AG04450 (cell line): ENCODE data around the gene DSCAML1. TPM values are rescaled to one million over a fixed set of nuclear protein-coding genes. Genes with fewer than 3 reads are reported as not detected.

Experiments
- CTCF ChIA-PET: fragments of 300-600, 350-600 bp; formaldehyde crosslinking; extraction: SDS; loops from one replicate; lab custom pipeline; 2022; ENCODE audit warnings: antibody characterized with exemption, inconsistent platforms; lab: Charles Lee
- POLR2A ChIA-PET: fragments of 350-600 bp; formaldehyde crosslinking; extraction: SDS; loops from one replicate; lab custom pipeline; 2021; ENCODE audit warnings: antibody characterized with exemption, inconsistent platforms; lab: Yijun Ruan, JAX
- DNase-seq: peaks from one replicate; pipeline ENCODE4 v3.0.0-alpha.2; 2011; ENCODE audit warnings: low read depth, low spot score
- H3K27ac ChIP-seq: one replicate; pipeline ENCODE4 v1.5.1; 2012; ENCODE audit warnings: low read depth, low read length, control low read depth
- H3K27me3 ChIP-seq: one replicate; pipeline ENCODE4 v1.6.0; 2012; ENCODE audit warnings: low read length; ENCODE audit not compliant: control insufficient read depth, insufficient read depth
- H3K4me3 ChIP-seq: 2 replicates; pipeline ENCODE4 v1.5.1; 2011; ENCODE audit warnings: mild to moderate bottlenecking, low read depth, low read length, control low read depth
- H3K9me3 ChIP-seq: 2 replicates; pipeline ENCODE4 v1.5.1; 2012; ENCODE audit warnings: low read length; ENCODE audit not compliant: control insufficient read depth, insufficient read depth
- polyA plus RNA-seq: library from polyadenylated mRNA; depleted of rRNA; stranded (reverse); fragments of >200 nt; gene quantifications from 2 replicates; pipeline ENCODE4 v1.2.3, GENCODE V29; 2011
- TF ChIP-seq, protein P1 (sequence below): IDR thresholded peaks from 2 replicates; pipeline ENCODE4 v1.5.1; 2011; ENCODE audit warnings: low read depth, low read length, control low read depth, inconsistent platforms

Gene DSCAML1
- polyA plus RNA-seq, 1 experiment = not detected

DNA sequence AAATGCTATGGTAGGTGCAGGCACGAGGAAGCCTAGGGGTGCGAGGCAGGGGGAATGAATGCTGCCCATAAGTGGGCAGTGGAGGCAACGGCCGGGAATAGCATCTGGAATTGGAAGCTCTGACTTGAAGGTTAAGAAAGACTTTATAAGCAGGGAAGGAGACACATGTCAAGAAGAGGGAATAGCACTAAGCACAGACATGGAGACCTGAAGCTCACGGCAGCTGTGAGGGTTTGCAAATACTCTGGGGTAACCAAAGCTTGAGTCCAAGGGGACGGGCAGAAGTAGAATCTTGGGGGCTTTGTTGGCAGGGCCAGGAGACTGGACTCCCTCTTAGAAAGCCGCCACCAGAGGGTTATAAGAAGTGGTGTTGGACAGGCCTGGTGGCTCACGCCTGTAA, 356.8 kb downstream of the DSCAML1 start:
- Histone ChIP-seq H3K9me3 (no peaks in the 10 kb centered on the region), H3K4me3 (no peak overlapping the region), H3K27ac (no peak overlapping the region), H3K27me3 (peaks cover 38% of the 10 kb centered on the region)
- CTCF ChIA-PET = no interaction called here
- no peak for DNase-seq
- POLR2A ChIA-PET = no interaction called here
- TF ChIP-seq, protein P1, sequence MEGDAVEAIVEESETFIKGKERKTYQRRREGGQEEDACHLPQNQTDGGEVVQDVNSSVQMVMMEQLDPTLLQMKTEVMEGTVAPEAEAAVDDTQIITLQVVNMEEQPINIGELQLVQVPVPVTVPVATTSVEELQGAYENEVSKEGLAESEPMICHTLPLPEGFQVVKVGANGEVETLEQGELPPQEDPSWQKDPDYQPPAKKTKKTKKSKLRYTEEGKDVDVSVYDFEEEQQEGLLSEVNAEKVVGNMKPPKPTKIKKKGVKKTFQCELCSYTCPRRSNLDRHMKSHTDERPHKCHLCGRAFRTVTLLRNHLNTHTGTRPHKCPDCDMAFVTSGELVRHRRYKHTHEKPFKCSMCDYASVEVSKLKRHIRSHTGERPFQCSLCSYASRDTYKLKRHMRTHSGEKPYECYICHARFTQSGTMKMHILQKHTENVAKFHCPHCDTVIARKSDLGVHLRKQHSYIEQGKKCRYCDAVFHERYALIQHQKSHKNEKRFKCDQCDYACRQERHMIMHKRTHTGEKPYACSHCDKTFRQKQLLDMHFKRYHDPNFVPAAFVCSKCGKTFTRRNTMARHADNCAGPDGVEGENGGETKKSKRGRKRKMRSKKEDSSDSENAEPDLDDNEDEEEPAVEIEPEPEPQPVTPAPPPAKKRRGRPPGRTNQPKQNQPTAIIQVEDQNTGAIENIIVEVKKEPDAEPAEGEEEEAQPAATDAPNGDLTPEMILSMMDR = no peak

DNA sequence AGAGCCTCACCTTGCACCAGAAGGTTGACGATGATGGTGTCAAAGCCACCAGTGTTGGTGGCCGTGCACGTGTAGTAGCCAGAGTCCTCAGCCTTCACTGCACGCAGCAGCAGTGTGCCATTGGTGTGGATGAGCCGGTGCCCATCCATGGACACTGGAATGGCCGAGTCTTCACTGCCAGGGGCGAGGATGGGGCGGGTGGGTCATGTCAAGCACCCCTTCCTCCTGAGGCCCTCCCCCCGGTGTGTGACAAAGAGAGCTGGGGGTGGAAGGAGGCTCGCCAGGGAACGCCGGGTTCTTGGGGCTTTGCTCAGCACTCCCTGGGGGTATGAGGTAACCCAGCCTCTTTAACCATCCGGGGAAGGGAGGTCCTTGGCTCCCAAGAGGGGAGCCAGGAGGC, 357.8 kb downstream of the DSCAML1 start:
- H3K9me3 ChIP-seq = no peaks in the 10 kb centered on the region
- H3K27ac ChIP-seq = no peak overlapping the region
- no peak overlapping the region for H3K4me3 ChIP-seq
- ChIA-PET POLR2A (no interaction called here), CTCF (interaction anchor here (1.1 kb wide), 1 partner anchor 13 kb away, joined by 5 read pairs; no protein-coding TSS in a partner anchor)
- no peak for DNase-seq
- TF ChIP-seq, protein P1 = no peak
- peaks cover 30% of the 10 kb centered on the region for H3K27me3 ChIP-seq

DNA sequence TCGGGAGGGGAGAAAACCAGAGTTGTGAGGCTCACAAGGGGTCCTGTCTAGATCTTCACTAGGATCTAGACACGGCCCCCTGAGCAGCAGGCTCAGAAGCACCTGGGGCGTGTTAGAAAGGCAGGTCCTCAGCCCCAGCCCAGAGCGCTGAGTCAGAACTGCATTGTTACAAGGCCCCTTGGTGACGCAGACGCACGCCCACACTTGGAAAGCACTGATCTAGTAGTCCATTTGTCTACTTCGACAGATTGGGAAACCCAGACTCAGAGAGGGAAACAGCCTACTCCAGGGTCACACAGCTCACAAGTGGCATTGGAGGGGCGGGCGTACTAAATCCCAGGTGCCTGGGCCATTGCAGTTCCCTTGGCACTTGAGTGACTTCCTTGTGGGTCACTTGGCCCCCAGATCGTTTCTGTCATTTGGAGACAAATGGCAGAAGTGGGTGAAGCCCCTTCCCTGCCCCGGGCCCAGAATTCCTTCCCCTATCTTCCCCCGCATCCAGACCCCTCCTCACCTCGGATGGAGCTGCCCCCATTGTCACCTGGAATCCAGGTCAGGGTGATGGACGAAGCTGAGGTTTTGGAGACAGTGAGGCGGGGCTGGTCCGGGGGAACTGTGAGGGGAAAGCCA, 358.5 kb downstream of the DSCAML1 start:
- CTCF ChIA-PET = interaction anchor here (1.1 kb wide), 1 partner anchor 12 kb away, joined by 5 read pairs; no protein-coding TSS in a partner anchor

DNA sequence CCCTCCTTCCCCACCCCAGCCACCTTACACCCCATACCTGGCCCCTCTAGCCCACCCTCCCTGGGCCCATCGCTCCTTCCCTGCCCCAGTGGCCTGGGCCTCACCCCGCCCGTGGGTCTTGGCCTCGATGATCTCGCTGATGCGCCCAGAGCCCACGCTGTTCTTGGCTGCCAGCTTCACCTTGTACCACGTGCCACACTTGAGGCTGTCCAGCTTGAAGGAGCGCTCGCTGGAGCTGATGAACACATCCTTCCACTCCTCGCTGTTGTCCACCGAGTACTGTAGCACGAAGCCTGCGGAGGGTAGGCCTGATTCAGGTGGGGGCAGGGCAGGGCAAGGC, 359.3 kb downstream of the DSCAML1 start:
- H3K9me3 ChIP-seq = no peaks in the 10 kb centered on the region
- H3K27me3 ChIP-seq = peaks cover 17% of the 10 kb centered on the region
- TF ChIP-seq, protein P1 = no peak
- H3K4me3 ChIP-seq = no peak overlapping the region
- no peak overlapping the region for H3K27ac ChIP-seq
- no peak for DNase-seq
- ChIA-PET POLR2A (no interaction called here), CTCF (no interaction called here)

More for the DNA sequence above, 358.5 kb downstream of the DSCAML1 start:
- no peak for DNase-seq
- Histone ChIP-seq H3K9me3 (no peaks in the 10 kb centered on the region), H3K27ac (no peak overlapping the region), H3K4me3 (no peak overlapping the region), H3K27me3 (peaks cover 23% of the 10 kb centered on the region)
- POLR2A ChIA-PET = no interaction called here
- TF ChIP-seq, protein P1 = no peak

DNA sequence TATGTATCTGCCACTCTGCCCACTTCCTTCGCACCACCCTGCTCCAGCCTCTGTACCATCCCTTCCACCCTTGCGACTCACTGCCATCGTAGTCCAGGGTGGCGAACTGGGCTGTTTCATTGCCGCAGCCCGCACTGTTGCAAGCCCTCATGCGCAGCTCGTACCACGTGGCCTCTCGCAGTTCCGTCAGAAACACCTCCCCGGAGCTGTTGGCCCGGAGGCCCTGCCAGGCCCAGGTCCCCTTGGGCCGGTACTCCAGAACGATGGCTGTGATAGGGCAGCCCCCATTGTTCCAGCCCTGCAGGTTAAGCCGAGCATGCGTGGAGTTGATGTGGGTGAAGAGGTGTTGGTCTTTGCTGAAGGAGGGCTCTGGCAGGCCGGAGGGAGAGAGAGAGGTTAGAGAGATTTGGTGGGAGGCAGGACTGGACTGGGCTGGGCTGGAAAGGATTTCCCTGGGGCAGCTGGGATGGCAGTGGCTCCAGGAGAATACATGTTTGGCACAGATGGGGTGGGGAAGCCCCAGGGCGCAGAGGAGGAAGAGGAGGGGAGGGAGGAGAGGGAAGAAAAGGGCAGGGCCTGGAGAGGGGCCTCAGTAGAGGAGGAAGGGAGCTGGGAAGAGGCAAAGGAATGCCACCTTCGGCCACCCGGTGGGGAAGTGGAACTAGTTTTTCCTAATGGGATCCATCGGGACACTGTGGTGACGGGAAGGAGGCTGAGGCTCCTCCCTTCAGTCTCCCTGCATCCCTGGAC, 359.8 kb downstream of the DSCAML1 start:
- peaks cover 14% of the 10 kb centered on the region for H3K27me3 ChIP-seq
- TF ChIP-seq, protein P1 = no peak
- no peak overlapping the region for H3K27ac ChIP-seq
- H3K9me3 ChIP-seq = no peaks in the 10 kb centered on the region
- ChIA-PET CTCF (no interaction called here), POLR2A (no interaction called here)
- no peak overlapping the region for H3K4me3 ChIP-seq
- no peak for DNase-seq
